ENCODE data around the gene LRMDA.

DNA sequence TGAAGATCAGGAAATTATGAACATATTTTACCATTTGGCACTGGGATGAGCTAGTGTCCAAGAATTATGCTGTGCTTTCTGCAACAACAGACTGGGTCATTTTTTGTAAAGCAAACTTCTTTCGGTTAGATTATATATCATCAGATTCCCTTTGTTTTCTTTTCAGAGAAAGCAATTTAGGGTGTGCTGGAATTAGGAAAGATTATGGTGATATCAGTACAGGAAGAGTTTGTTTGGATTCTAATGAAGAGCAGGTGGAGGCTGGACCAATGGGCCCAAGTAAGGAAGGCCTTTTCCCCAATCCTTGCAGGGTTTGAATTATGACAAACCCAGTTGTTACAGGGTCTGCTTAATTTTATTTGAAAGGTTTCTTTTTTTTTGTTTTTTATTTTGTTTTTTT is 1113.4 kb downstream of the LRMDA start:
- TF ChIP-seq, protein P1, sequence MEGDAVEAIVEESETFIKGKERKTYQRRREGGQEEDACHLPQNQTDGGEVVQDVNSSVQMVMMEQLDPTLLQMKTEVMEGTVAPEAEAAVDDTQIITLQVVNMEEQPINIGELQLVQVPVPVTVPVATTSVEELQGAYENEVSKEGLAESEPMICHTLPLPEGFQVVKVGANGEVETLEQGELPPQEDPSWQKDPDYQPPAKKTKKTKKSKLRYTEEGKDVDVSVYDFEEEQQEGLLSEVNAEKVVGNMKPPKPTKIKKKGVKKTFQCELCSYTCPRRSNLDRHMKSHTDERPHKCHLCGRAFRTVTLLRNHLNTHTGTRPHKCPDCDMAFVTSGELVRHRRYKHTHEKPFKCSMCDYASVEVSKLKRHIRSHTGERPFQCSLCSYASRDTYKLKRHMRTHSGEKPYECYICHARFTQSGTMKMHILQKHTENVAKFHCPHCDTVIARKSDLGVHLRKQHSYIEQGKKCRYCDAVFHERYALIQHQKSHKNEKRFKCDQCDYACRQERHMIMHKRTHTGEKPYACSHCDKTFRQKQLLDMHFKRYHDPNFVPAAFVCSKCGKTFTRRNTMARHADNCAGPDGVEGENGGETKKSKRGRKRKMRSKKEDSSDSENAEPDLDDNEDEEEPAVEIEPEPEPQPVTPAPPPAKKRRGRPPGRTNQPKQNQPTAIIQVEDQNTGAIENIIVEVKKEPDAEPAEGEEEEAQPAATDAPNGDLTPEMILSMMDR (IDR thresholded peaks at IDR 0.05; ENCODE audit: low read depth, low read length) = no peak
- no peak for TF ChIP-seq EZH2phosphoT487 (IDR thresholded peaks at IDR 0.05; ENCODE audit: low read depth)

Data from OCI-LY3 (cell line).